Right lobe of liver (tissue), 4 donors: ENCODE results near the gene SCN8A.

Experiments
- CTCF ChIP-seq, 4 donors: fragments of 200-600 bp in 3 of 4; fragments of 450-650 bp in 1 of 4; IDR thresholded peaks; one replicate each; pipeline versions ENCODE4 v1.5.1 to v1.8.0; 2016 to 2022; ENCODE audit warnings: antibody characterized with exemption in 4 of 4, mild to moderate bottlenecking in 2 of 4
- POLR2A ChIP-seq: fragments of 450-650 bp; IDR thresholded peaks from one replicate; pipeline ENCODE4 v1.6.1; 2017; ENCODE audit warnings: antibody characterized with exemption, mild to moderate bottlenecking
- donor health status: DM: no; HTN: no; CAD: no.
- donor health status: DM: no; HTN: no; CAD: no.
- donor health status: DM: no; HTN: yes; CAD: no.

GRCh38 chr12:51838036-51838435 is 247.0 kb downstream of the SCN8A start:
- no peak for TF ChIP-seq CTCF (IDR thresholded peaks at IDR 0.05)
- no peak for TF ChIP-seq POLR2A
